ENCODE data around the gene BCL11B.

DNA sequence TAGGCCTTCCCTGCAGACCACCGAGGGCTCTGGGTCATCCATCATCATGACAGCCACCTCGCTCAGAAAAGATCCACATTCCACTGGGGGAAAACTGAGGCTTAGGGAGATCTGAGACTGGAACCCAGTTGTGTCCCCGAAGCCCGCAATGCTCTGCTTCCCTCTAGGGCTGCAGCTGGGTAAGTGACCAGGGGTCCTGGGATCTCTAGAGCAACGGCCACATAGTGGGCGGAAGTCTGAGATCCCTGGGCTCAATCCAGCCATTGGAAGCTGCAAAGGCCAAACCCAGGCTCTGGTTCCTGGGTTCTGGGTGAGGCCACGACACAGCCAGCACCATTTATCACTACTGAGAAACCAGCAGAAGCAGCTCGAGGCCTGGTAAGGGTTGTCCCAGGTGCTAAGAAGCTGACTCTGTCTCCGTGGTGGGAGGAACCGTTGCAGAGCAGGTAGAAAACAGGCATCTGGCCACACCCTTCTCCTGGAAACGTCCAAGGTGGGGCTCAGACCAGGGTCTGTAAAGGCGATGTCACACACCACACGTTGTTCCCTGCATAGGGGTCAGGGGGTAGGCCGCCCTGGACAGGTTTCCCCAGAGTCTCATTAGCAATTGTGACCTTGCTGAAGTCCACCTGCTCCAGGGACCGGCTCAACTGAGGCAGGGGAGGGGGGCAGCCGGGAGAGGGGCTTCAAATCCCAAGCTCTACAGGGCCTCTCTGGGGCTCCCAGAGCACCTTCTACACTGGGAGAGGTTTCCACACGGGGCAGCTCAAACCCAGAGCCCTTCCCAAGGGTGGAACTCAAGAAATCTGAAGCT lies 38.6 kb downstream of the BCL11B start:
- TF ChIP-seq, protein P1, sequence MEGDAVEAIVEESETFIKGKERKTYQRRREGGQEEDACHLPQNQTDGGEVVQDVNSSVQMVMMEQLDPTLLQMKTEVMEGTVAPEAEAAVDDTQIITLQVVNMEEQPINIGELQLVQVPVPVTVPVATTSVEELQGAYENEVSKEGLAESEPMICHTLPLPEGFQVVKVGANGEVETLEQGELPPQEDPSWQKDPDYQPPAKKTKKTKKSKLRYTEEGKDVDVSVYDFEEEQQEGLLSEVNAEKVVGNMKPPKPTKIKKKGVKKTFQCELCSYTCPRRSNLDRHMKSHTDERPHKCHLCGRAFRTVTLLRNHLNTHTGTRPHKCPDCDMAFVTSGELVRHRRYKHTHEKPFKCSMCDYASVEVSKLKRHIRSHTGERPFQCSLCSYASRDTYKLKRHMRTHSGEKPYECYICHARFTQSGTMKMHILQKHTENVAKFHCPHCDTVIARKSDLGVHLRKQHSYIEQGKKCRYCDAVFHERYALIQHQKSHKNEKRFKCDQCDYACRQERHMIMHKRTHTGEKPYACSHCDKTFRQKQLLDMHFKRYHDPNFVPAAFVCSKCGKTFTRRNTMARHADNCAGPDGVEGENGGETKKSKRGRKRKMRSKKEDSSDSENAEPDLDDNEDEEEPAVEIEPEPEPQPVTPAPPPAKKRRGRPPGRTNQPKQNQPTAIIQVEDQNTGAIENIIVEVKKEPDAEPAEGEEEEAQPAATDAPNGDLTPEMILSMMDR (IDR thresholded peaks at IDR 0.05): no peak
- no peak for TF ChIP-seq POLR2A (IDR thresholded peaks at IDR 0.05)

Measured in tibial nerve (tissue), 3 donors.